Ecto neural progenitor cell (in vitro differentiated cells): ENCODE measurements around the gene SLC7A7.
"Not testable (repeated sequence)": the region's sequence is repeated elsewhere in the genome, so short reads cannot be mapped to it uniquely, and the experiment has no call there.

Experiments used
- DNase-seq: peaks from one replicate; pipeline ENCODE4 v3.0.0-alpha.2; 2018; ENCODE audit warnings: low spot score

Gene SLC7A7

DNA sequence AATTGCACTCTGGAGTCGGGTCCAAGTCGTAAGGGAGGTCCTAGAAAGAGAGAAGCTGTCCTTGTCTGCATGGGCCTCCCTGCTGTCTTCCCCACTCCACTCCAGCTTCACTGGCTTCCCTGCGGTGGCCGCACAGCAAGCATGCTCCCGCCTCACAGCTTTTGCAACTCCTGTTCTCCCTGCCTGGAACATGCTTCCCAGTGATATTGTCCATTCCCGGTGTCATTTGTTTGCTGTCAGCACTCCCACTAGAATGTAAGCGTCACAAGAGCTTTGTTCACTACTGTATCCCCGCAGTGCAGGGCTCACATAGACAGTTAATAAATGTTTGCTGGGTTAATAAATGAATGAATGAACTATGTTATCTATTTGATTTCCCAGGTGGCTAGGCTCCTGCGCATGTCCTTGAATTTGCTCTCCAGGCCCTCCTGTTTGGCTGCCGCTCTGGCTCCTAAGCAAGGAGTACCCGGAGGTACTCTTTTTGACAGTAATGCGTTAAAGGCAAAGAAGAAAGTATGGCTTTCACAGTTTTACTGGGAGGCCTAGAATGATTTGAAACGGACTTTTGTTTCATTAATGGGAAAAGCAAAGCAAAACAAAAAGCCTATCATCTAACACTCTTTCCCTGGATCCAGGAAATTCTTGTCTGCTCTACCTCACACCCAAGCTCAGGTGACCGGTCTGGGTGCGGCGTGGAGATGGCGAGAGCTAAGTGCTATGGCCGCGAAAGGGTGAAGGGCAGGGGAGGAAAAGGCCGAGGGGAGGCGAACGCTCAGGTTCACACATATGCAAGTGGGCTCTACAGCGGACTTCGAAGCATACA lies 6.2 kb upstream of the SLC7A7 start:
- DNase-seq, result no peak

DNA sequence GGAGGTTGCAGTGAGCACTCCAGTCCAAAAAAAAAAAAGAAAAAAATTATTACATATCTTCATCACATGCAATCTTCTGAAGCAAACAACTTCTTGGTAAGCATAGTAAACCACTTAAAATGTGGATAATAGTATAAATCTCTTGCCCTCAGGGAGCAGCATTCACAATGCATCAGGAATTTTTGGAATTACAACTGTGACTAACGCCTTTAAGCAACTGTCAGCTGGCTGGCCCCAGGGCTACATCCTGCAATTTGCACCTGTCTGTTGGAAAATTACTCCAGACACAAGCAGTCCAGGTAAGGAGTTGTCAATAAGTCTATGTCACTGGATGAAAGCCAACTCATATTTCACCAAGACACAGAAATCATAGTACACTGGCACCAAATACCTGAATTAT lies 5.5 kb upstream of the SLC7A7 start:
- DNase-seq, result no peak

DNA sequence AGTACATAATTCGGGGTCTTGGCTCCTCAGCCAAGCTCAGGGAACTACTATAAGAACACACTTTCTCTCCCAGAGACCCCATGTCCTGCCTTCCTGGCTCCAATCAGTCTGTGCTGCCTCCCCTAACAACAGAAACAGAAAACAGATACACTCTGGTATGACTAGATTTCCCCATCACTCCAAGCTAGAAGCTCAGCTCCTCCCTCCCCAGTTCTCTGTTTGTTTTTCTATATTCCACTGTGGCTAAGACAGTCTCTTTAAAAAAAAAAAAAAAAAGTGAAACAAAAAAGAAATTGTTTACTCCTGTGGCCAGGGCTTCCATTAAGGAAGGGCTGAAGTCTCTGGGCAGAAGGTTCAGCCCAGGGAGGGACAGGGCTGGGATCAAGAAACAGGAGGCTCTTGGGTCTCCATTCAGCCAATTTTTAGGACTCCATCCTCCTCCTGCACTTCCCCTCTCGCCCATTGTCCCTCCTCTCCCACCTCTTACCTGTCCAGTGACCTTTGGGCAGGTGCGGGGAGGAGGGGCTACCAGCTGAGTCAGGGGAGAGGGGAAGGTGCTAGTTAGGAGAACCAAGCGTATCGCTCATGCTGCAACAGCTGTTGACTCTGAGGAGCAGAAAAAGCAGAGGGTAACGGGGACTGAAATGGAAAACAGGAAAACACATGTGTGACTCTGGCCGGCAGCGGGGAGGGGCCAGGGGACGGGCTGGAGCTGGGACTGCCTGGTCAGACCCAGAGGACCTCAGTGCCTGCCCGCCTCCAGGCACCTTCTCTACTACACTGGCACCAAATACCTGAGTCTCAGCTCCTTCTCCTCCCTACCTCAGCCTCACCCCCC lies 4.1 kb upstream of the SLC7A7 start:
- no peak for DNase-seq

DNA sequence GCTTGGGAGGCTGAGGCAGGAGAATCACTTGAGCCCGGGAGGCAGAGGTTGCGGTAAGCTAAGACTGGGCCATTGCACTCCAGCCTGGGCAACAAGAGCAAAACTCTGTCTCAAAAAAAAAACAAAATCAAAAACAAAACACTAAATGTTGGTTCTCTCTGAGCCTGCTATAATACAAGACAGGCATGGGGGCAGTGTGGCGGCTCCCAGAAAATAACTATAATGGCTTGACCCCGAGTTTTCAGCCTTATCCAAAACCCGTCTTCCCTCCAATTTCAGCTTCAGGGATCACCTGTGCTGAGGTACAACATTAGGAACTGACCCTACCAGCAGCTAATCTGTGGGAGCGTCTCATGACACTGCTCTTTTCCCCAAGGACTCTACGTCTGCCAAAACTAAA lies 862 bp downstream of the SLC7A7 start:
- no peak for DNase-seq

DNA sequence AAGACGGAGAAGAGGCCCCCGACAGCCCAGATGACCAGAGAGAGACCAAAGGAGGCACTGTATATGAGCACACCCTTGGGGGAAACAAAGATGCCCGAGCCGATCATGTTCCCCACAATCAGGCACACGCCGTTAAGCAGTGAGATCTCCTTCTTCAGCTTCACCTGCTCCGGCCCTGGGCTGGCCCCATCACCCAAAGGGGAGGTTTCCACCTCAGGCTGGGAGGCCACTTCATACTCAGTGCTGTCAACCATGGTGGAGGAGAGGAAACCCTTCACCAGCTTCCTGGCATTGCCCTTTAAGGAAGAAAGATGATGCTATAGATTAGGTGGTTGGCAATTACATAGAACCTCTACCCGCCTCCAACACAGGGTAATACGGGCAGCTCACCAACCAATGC lies 2.1 kb downstream of the SLC7A7 start:
- DNase-seq, result no peak

DNA sequence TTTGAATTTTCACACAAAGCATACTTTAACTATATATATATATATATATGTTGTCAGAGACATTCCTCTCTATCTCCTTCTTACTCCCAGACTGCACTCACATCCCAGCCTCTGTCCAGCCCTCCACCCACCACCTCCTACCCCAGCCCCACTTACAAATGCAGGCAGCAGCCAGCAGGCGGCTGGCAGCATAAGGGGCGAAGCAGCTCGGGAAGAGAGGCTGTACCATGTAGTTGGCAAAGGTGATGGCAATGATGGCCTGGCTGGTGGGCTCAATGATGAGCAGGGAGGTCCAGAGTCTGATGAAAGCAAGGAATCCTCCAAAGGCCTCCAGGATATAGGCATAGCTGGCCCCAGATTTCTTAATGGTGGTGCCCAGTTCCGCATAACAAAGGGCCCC lies 2.5 kb downstream of the SLC7A7 start:
- no peak for DNase-seq

DNA sequence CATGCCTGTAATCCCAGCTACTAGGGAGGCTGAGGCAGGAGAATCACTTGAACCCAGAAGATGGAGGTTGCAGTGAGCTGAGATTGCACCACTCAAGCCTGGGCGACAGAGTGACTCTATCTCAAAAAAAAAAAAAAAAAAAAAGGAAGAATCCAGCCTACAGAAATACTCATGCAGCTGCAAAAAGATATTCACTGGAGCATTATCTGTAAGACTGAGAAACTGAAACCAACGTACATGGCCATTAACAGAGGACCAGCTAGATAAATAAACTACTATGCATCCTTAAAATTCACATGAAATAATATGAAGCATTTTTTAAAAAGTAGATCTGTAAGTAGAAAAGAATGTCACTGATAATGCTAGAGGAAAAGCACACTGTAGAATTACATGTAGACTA lies 3.5 kb downstream of the SLC7A7 start:
- no peak for DNase-seq

DNA sequence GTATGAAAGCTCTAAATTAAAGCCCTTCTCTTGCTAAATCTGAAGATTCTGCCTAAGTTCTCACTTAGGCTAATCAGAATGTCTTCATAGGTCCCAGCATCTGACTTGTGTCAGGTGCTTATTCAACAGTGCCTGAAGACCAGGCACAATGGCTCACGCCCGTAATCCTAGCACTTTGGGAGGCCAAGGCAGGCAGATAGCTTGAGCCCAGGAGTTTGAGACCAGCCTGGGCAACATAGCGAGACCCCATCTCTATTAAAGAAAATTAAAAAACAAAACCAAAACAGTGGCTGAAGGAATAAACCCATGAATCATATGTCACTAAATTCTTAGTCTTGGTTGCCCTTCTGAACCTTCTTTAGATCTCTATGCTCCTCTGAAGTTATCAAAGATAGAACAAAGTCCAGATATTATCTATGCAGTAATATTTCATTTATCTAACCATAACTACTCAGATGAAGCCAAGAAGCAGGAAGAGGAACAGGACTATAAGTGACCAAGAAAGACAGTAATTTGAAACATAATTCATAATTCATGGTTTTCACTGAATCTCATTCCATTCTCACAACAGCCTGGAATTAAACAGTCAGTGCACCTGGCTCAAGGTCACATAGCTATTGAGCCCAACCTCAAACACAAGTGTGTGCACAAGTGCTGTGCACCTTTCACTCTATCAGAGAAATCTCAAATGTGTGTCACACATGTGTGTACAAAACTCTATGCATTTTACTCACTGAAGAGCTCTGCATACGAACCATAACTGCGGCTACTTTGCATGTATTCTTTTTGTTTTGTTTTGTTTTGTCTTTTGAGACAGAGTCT lies 6.6 kb downstream of the SLC7A7 start:
- no peak for DNase-seq

DNA sequence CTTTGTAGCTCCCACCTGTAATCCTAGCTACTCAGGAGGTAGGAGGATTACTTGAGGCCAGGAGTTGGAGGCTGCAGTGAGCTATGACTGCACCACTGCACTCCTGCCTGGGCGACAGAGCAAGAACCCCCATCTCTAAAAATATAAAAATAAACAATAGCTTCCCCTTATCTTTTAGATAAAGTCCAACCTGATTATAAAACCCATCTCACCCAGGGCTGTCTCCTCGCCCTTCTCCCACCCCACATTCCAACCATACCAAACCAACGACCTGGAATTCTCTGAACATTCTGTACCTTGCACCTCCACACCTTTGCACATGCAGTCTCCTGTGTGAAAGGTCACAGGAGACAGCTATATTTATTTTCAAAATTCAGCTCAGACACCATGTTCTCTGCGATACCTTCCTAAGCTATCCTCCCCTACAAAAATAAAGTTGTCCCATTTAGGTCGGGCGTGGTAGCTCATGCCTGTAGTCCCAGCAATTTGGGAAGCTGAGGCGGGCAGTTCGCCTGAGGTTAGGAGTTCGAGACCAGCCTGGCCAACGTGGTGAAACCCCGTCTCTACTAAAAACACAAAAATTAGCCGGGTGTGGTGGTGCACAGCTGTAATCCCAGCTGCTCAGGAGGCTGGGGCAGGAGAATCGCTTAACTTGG lies 7.7 kb downstream of the SLC7A7 start:
- no peak for DNase-seq

DNA sequence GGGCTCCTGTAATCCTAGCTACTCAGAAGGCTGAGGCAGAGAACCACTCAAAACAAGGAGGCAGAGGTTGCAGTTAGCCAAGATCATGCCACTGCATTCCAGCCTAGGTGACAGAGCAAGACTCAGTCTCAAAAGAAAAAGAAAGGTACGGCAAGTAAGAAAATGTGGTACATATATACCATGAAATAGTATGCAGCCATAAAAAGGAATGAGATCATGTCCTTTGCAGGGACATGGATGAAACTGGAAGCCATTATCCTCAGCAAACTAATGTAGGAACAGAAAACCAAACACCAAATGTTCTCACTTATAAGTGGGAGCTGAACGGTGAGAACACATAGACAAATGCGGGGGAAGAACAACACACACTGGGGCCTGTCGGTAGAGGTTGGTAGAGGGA lies 10.0 kb downstream of the SLC7A7 start:
- DNase-seq, result not testable (repeated sequence)

DNA sequence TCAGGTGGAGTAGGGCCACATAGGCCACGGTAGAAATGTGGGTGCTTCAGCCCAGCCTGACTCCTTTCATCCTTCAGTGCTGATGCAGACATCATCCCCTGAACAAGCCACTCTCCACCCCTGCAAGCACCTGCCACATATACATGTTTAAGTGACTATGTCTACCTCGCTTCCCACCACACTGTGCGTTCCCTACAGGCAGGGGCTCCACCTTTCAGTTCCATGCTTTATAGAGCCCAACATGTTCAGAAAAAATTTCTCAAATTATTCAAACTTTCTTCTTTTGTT lies 11.6 kb downstream of the SLC7A7 start:
- DNase-seq, result no peak

DNA sequence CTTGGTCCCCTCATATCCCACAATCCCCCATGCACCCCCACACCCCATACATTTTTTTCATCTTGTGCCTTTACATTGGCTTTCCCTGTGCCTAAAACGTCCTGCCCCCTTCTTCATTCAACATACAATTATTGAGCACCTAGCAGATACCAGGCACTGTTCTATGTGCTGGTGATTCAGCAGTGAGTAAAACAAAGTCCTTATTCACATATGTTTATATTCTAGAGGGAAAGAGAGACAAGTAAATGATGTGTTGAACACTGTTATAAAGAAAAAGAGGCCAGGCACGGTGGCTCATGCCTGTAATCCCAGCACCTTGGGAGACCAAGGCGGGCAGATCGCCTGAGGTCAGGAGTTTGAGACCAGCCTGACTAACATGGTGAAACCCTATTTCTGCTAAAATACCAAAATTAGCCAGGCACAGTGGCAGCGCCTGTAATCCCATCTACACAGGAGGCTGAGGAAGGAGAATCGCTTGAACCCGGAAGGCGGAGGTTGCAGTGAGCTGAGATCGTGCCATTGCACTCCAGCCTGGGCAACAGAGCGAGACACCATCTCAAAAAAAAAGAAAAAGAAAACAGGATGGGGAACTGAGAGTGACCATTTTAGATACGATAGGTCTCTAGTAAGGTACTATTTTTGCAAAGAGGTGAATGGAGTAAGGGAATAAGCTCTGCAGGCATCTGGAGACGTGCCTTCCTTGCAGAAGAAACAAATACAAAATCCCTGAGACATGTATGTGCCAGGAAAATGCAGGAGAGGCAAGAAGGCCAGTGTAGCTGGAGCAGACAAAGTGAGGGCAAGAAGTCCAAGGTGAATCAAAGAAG lies 12.2 kb downstream of the SLC7A7 start:
- DNase-seq, result no peak

DNA sequence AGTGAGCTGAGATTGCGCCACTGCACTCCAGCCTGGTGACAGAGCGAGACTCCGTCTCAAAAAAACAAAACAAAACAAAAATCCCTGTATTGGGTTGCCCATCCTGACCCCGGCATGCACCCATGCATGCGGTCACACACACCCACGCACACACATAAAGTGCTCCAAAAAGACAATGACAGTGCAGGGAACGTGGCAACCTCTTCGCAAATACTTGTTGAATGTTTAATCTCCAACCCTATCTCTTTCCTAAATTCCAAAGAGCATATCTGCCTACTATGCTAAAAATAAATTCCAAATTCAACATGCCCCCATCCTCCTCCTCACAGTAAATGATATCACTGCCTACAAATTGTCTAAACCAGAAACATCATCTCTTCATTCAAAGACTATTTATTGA lies 13.5 kb downstream of the SLC7A7 start:
- no peak for DNase-seq

DNA sequence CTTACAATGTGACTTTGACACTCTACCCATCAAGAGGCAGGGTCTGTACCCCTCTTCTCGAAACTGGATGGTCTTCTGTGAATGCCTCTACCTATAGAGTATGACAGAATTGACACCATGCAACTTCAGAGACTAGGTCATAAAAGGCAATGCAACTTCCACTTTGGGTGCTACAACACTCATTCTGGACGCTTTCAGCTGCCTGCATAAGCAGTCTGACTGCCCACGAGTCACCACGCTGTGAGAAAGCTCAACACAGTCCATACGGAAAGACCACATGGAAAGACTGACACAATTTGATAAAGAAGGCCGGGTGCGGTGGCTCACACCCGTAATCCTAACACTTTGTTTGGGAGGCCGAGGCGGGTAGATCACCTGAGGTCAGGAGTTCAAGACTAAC lies 14.9 kb downstream of the SLC7A7 start:
- DNase-seq, result no peak

DNA sequence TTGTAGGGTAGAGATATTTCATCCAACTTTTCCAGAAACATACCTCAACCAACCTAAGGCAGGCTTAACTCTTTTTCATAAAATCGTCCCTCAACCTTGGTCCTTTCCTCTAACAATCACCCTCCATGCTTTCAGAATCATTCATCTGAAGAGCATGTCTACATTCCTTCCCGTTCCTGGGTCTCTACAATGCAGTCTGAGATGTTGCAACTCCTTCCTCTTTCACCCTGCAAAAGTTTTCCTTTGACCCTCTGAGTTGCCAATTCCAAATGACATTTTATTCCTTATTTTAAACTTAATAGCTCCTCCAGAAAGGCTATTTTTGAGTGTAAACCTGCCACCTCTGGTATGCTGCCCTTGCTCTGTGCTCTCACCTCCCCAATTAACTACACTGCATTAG lies 16.7 kb downstream of the SLC7A7 start:
- no peak for DNase-seq

DNA sequence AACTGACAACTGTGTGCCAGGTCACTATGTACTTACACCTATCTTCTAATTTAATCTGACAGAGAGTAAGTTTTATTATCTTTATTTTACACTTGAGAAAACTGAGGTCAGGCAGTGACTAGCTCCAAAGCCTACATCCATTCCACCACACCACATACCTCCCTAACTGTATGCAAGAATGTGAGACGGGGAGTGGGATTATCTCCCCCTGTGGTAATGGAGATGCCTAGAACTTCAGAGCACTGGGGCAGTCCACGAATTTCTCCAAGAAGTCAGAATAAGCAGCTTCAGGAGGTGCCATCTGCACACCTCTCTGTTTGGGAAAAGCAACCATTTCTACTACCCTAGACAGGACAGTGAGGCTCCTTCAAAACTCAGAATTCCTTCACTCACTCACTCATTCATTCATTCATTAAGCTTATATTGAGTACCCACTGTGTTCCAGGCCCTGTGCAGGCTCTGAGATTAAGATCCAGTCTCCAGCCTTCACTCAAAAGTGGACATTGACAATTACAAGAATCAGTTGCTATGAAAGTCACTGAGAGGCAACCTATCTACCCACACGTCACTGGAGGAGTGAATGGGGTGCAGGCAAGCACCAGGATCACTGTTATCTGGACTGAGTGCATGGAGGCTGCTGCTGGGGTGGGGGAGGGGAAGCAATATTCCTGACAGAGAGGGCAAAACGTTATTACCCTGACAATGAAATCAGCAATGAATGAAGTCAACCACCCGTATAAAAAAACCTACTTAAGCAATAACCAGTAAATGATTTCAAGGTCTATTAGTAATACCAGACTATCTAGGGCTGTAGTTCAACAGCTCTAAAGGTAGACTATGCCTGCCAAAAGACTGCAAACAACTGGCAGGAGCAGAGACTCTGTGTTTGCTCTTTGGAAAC lies 18.0 kb downstream of the SLC7A7 start:
- no peak for DNase-seq

DNA sequence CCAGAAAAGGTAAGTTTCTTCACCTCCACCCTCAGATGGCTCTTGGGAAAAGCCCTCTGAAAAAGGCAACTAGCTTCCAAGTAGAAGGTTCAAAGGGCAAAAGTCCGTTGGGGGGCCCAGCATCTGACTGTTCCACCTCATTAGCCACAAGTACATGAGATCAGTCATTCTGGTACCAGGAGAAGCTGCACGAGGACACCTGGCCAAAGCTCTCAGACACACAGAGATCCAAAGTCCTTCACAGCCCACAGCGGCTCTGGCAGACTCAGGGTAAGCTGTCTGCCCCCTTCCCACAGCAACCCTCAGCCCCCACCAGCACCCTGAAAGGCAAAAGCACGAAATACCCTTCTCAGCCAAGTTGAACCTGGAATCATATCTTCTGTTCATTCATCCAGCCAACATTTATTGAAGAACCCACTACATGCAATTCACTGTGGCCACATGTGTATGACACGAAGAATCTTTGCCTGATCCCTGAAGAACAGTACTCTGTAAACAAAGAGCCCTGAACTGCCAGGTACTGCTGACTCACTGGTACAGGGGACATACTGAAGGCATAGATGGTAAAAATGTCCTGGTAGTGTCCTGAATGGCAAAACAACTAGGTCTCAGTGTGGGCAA lies 19.0 kb downstream of the SLC7A7 start:
- no peak for DNase-seq

DNA sequence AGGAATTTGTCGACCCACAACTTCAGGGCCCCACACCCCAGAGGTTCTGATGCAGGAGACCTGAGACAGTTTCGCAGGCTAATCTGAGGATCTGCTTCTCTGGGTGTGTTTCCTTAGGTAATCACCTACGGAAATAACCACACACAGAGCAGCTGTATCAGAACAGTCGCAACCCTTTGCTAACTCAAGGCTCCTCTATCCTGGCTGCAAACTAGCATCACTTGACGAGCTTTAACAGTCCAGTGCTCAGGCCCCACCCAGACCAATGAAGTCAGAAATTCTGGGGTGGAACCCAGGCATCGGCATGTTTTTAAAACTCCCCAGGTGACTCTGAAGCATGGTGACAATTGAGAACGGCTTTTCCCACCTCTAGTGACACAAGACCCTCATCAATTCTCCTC lies 20.7 kb downstream of the SLC7A7 start:
- DNase-seq, result no peak

DNA sequence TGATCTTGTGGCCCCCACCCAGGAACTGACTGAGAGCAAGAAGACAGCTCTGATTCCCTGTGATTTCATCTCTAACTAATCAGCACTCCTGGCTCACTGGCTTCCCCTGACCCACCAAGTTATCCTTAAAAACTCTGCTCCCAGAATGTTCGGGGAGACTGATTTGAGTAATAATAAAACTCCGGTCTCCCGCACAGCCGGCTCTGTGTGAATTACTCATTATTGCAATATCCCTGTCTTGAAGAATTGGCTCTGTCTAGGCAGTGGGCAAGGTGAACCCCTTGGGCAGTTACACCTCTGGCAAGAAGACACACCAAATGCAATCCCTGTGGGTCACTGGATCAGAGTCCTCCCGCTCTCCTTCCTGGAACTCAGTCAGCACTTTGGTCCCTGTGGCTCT lies 21.3 kb downstream of the SLC7A7 start:
- DNase-seq, result no peak

DNA sequence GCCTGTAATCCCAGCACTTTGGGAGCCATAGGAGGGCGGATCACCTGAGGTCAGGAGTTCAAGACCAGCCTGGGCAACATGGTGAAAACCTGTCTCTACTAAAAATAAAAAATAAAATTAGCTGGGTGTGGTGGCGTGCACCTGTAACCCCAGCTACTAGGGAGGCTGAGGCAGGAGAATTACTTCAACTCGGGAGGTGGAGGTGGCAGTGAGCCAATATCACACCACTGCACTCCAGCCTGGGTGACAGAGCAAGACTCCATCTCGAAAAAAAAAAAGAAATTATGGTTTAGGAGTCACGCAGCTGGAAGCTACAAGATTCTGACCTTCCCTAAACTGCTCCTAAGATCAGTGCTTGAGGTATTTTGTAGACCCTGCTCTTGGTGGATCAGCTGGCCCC lies 21.7 kb downstream of the SLC7A7 start:
- DNase-seq, result not testable (repeated sequence)
